ENCODE measurements around the gene TERT. TPM values are rescaled to one million over a fixed set of nuclear protein-coding genes. Genes with fewer than 3 reads are reported as not detected.

Gene TERT
- total RNA-seq, 3 donors from 2014 or later: 9.5 to 16.7 (median 10.5) TPM

DNA sequence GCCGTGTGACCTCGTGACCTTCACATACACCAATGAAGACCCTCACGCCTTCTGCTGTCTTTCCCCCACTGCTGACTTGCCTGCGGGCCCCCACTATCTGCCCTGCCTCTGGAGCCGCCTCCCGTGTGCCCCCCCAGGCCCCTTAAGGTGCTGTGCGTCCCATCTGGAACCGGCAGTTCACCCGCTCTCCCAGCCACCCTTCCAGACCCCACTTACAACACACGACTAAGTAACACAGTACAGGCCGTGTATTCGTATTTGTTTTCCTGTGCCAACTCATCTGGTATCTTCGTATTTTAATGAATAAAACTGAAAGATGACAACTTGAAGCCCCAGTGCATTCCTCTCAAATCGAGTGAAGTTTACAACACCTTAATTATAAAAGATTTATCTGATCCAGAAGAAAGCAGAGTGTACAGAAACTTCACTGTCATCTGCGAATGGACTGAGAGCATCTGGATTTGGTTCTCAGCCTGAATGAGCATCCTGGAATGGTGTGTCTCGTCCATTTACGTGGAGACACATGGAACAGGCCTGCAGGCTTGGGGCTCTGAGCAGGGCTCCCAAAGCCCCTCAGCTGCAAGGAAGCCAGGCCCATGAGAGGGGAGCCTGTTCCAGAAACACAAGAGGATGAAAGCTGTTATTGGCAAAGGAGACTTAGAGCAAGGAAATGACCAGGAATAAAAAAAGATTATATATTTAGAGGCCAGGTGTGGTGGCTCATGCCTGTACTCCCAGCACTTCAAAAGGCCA lies 21.9 kb upstream of the TERT start:
- H3K27me3 Mint-ChIP-seq (ENCODE audit: low read depth): no peaks in the 10 kb centered on the region
- DNase-seq: no peak
- H3K9me3 Mint-ChIP-seq: no peaks in the 10 kb centered on the region
- H3K4me1 Mint-ChIP-seq (ENCODE audit: low read depth): peaks cover 58% of the 10 kb centered on the region
- H3K4me3 Mint-ChIP-seq: peak overlapping the region; percentile 61
- H3K36me3 Mint-ChIP-seq (ENCODE audit: insufficient read depth): peaks cover 18% of the 10 kb centered on the region
- ATAC-seq: peak; percentile 4 to 6

DNA sequence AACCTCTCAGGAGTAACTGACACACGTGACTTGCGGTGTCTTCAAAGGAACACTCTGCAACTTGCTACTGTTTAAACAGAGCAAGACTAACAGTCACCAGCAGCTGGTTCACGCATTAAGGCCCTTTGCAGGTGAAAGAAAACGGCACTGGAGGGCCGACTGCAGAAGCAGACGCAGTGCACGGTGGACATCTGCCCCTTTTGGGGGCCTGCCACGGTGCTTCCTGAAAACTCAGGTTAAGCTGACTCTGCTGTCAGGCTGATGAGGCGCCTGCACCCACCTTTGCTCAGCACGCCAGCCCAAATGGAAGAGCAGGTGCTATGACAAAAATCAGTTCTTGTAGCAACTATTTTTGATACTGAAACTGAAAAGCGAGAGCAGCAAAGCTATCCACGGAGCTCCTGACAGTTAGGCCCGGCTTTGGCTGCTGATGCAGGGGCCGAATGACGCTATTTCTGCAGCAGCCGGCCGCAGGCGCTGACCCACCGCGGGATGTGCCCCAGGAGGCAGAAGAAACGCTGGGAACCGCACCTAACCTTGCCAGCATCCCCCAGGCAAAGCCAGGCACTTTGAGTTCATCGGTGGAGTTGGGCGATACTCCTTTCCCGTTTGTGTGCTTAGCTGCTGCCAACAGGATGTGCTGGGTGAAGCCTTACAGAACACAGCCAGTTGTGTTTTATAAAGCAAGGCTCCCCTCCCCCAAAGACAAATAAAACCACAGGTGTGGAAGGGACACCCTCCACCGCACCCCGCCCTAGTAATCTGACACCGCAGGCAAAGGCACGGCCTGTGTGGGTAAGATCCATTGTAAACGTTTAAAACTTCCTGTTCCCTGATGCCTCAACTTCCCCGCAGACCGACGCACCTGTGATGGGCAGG lies 21.1 kb upstream of the TERT start:
- Mint-ChIP-seq H3K4me3 (peak overlapping the region; percentile 61), H3K36me3 (ENCODE audit: insufficient read depth) (peaks cover 11% of the 10 kb centered on the region), H3K27me3 (ENCODE audit: low read depth) (no peaks in the 10 kb centered on the region), H3K4me1 (ENCODE audit: low read depth) (peaks cover 61% of the 10 kb centered on the region), H3K9me3 (no peaks in the 10 kb centered on the region)
- ATAC-seq: peak; percentile 64 to 69
- peak; percentile 38 for DNase-seq

DNA sequence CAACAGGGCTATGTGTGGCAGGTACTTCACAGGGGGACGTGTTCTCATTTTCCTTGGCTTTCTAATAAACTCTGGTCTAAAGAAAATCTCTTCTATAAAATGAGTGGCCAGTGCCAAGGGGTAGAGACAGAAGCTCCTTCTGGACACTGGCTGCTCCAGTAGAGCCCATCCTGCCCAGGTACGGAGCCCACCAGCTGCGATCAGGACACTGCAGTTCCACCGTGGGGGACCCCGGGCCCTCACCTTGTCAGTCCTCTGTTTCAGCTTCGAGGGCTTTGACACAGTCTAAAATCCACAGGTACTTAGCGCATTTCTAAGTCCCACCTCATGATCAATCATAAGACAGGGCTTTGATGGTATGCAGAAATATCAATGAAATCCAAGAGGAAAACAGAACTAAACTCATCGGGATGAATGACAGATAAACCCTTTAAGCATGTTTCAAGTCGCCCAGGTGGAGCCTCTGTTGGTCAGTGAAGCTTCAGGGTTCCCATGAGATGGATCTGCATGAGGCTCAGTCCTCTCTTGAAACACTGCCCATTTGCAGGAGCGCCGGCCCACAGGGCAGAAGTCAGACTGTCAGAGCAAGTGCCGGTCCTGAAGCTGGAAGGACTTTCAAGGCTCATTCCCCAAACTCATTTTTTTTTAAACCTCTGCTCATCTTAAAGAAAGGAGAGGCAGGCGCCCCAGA lies 20.3 kb upstream of the TERT start:
- peaks cover 10% of the 10 kb centered on the region for H3K36me3 Mint-ChIP-seq (ENCODE audit: insufficient read depth)
- no peak for ATAC-seq

DNA sequence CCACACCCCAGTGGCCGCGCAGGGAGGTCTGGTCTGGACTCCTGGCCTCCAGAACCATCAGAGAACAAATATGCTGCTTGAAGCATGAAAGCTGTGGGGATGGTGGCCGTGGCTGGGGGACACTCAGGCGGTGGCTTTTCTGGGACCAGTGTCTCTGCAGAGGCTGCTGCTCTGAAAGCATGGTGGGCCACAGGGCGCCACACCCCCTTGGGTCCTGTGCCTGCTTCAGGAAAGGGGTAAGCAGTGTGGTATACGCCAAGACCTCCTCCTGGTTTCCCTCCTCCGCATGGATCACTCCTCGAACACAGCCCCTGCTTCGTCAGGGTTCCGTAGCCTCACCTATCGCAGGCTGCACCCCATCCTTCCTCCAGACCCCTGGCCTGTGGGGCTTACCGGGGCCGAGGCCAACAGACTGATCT lies 19.7 kb upstream of the TERT start:
- H3K4me3 Mint-ChIP-seq: no peak overlapping the region
- H3K9me3 Mint-ChIP-seq: no peaks in the 10 kb centered on the region
- no peak for ATAC-seq
- H3K4me1 Mint-ChIP-seq (ENCODE audit: low read depth): peaks cover 61% of the 10 kb centered on the region
- H3K36me3 Mint-ChIP-seq (ENCODE audit: insufficient read depth): peaks cover 8% of the 10 kb centered on the region
- no peaks in the 10 kb centered on the region for H3K27me3 Mint-ChIP-seq (ENCODE audit: low read depth)
- DNase-seq: no peak

More for the DNA sequence above, 20.3 kb upstream of the TERT start:
- Mint-ChIP-seq H3K4me3 (peak overlapping the region; percentile 61), H3K27me3 (ENCODE audit: low read depth) (no peaks in the 10 kb centered on the region), H3K4me1 (ENCODE audit: low read depth) (peaks cover 61% of the 10 kb centered on the region), H3K9me3 (no peaks in the 10 kb centered on the region)
- no peak for DNase-seq

DNA sequence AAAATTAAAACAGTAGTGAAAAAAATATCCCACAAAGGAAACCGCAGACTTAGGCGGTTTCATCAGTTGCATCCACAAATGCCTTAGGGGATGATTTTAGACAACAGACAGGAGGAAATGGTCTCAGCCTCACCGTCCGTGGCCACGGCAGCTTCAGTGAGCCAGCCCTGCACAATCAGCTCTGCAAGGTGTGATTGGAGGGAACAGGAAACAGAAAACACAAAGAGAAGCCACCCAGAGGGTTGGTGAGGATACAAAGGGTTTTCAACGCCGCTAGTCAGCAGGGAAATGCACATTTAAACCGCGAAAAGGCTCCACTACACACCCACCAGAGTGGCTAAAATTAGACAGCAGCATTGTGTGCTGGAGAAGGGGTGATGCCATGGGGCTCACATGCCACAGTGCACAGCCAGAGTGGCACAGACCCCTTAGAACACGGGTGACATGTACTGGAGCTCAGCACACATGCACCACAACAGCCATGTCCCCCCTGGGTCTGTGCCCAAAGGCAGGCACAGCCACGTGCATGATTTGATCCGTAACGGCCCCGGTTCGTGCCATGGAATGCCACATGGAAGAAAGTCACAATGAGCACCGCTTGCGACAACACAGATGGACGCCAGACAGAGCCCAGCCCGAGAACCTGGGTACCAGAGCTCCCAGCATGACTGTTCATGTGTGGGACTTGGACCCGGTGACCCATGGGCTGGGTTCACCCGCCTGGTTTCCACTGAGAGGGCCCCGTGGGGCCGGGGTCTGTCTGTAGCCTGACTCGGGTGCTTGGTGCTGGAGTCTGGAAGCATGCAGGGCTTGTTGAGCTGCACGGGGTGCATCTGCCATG lies 18.3 kb upstream of the TERT start:
- peaks cover 69% of the 10 kb centered on the region for H3K4me1 Mint-ChIP-seq (ENCODE audit: low read depth)
- no peaks in the 10 kb centered on the region for H3K27me3 Mint-ChIP-seq (ENCODE audit: low read depth)
- no peak for DNase-seq
- H3K4me3 Mint-ChIP-seq: peak overlapping the region; percentile 50
- peaks cover 3% of the 10 kb centered on the region for H3K36me3 Mint-ChIP-seq (ENCODE audit: insufficient read depth)
- peak; percentile 21 to 41 for ATAC-seq
- H3K9me3 Mint-ChIP-seq: no peaks in the 10 kb centered on the region

DNA sequence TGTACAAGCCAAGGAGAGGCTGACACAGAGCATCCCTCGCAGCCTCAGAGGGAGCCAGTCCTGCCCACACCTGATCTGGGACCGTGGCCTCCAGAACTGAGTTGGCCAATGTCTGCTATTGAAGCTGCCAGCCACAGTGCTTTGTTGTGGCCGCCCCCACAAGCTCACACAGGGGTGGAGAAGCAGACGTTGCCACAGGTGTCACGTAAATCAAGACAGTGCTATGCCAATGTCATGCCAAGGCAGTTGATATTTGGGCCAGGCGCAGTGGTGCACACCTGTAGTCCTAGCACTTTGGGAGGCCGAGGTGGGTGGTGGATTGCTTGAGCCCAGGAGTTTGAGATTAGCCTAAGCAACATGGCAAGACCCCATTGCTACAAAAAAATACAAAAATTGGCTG lies 17.3 kb upstream of the TERT start:
- Mint-ChIP-seq H3K4me1 (ENCODE audit: low read depth) (peaks cover 65% of the 10 kb centered on the region), H3K36me3 (ENCODE audit: insufficient read depth) (no peaks in the 10 kb centered on the region), H3K4me3 (no peak overlapping the region), H3K27me3 (ENCODE audit: low read depth) (no peaks in the 10 kb centered on the region), H3K9me3 (no peaks in the 10 kb centered on the region)
- ATAC-seq: no peak
- DNase-seq: peak; percentile 34

DNA sequence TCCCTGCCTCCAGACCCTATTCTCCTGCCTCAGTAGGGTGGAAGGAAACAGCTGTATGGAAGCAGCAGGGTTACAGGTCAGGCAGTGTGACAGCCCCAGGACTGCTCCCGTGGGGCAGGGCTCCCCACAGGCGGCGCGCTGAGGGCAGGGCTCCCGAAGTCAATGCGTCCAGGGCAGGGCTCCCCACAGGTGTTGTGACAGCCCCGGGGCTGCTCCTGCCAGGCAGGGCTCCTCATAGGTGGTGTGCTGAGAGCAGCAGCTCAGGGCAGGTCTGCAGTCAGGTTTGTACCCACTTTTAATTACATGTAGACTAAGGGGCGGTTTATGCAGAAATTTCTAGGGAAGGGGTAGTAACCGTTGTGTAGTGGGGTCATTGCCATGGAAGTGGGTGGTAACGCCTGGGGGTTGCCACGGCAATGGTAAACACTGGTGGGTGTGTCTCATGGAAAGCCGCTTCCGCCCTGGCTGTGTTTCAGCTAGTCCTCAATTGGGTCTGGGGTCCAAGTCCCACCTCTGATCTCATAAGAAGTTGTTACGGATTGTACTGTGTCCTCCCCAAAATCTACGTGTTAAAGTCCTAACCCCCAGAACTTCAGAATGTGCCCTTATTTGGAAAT lies 16.7 kb upstream of the TERT start:
- no peak for DNase-seq
- H3K4me1 Mint-ChIP-seq (ENCODE audit: low read depth): peaks cover 60% of the 10 kb centered on the region
- no peak for ATAC-seq
- H3K4me3 Mint-ChIP-seq: no peak overlapping the region
- no peaks in the 10 kb centered on the region for H3K36me3 Mint-ChIP-seq (ENCODE audit: insufficient read depth)
- H3K27me3 Mint-ChIP-seq (ENCODE audit: low read depth): no peaks in the 10 kb centered on the region
- no peaks in the 10 kb centered on the region for H3K9me3 Mint-ChIP-seq

DNA sequence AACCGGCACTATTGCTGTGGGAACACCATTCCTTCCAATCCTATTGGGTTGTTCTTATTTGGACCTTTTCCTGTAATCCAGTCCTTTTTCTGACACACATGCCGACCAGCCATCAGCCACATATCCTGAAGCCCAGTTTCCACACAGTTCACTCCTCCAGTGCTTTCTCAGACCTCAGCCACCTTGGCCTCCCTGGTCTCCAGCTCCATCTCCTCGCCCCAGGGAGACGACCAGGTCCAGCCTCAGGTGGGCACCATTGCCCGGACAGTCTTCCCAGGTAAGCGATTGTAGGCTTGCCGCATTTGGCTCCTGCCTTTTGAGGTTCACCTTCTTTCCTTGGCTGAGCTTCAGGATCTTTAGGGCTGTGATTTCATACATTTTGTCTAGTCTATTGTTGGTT lies 15.2 kb upstream of the TERT start:
- peaks cover 45% of the 10 kb centered on the region for H3K4me1 Mint-ChIP-seq (ENCODE audit: low read depth)
- H3K36me3 Mint-ChIP-seq (ENCODE audit: insufficient read depth): no peaks in the 10 kb centered on the region
- ATAC-seq (no peak), DNase-seq (no peak)
- H3K27me3 Mint-ChIP-seq (ENCODE audit: low read depth): no peaks in the 10 kb centered on the region
- H3K9me3 Mint-ChIP-seq: no peaks in the 10 kb centered on the region
- no peak overlapping the region for H3K4me3 Mint-ChIP-seq

DNA sequence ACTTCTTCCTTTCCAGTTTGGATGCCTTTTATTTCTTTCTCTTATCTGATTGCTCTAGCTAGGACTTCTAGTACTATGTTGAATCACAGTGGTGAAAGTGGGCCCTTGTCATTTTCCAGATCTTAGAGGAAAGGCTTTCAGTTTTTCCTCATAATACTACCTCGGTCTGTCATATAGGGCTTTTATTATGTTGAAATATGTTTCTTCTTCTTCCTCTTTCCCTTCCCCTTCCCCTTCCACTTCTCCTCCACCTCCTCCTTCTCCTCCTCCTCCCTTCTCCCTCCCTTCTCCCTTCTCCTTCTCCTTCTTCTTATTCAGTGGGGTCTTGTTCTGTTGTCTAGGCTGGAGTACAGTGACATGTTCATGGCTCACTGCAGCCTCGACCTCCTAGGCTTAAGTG lies 9.2 kb upstream of the TERT start:
- Mint-ChIP-seq H3K4me1 (ENCODE audit: low read depth) (peaks cover 8% of the 10 kb centered on the region), H3K27me3 (ENCODE audit: low read depth) (no peaks in the 10 kb centered on the region), H3K9me3 (no peaks in the 10 kb centered on the region), H3K36me3 (ENCODE audit: insufficient read depth) (no peaks in the 10 kb centered on the region), H3K4me3 (no peak overlapping the region)
- DNase-seq (no peak), ATAC-seq (no peak)

DNA sequence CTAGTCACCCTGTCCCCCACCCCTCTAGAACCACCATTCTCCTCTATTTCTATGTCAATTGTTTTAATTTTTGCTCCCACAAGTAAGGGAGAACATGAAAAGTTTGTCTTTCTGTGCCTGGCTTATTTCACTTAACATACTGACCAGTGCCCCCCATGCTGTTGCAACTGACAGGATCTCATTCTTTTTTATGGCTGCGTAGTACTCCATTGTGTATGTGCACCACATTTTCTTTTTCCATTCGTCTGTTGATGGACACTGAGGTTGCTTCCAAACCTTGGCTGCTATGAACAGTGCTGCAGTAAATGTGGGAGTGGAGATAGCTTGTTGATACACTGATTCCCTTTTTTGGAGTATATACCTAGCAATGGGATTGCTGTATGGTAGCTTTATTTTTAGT lies 7.4 kb upstream of the TERT start:
- DNase-seq: no peak
- Mint-ChIP-seq H3K36me3 (ENCODE audit: insufficient read depth) (no peaks in the 10 kb centered on the region), H3K4me3 (no peak overlapping the region), H3K27me3 (ENCODE audit: low read depth) (no peaks in the 10 kb centered on the region), H3K4me1 (ENCODE audit: low read depth) (no peaks in the 10 kb centered on the region), H3K9me3 (no peaks in the 10 kb centered on the region)
- no peak for ATAC-seq

DNA sequence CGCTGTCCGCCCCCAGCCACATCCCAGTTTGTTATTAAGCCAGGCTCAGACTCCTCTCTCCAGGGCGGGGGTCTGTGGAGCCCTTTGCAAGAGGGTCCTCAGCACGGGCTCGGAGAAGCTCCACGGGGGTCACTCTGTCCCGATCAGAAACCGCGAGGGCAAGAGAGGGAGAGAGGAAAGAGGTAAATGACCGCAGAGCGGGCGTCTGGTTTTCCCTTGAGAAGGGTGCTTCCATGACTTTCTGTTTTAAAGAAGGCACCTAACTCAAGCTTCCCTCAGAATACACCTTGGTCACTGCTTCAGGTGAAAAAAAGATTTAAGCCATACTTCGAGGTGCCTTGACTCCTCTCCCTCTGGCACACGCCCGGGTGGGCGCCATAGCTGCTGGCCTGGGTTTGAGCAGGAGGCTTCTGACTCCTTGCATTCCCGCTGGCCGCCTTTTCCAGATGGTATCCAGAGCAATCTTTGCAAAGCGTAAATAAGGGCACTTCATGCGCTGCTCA lies 5.8 kb upstream of the TERT start:
- no peaks in the 10 kb centered on the region for H3K36me3 Mint-ChIP-seq (ENCODE audit: insufficient read depth)
- peaks cover 4% of the 10 kb centered on the region for H3K4me1 Mint-ChIP-seq (ENCODE audit: low read depth)
- DNase-seq (no peak), ATAC-seq (no peak)
- H3K27me3 Mint-ChIP-seq (ENCODE audit: low read depth): no peaks in the 10 kb centered on the region
- H3K4me3 Mint-ChIP-seq: no peak overlapping the region
- H3K9me3 Mint-ChIP-seq: no peaks in the 10 kb centered on the region

DNA sequence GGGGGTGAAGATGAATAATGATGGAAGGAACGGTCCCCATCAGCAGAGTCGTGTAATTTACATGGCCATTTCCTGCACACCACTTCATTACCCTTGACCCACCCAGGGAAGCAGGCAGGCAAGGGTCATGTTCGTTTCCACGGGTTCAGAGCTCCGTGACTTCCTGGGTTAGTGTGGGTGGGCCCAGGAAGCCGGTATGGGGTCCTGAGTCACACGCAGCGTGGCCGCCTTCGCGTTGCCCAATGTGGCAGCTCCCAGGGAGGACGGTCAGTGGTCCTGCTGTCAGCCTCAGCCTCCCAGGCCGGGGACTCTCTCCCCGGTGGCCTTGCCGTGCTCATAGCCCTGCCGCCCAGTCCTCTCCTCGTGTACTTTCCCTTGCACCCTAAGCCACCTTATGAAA lies 5.1 kb upstream of the TERT start:
- Mint-ChIP-seq H3K9me3 (no peaks in the 10 kb centered on the region), H3K4me3 (no peak overlapping the region), H3K27me3 (ENCODE audit: low read depth) (no peaks in the 10 kb centered on the region), H3K36me3 (ENCODE audit: insufficient read depth) (no peaks in the 10 kb centered on the region), H3K4me1 (ENCODE audit: low read depth) (peaks cover 5% of the 10 kb centered on the region)
- ATAC-seq (no peak), DNase-seq (no peak)

DNA sequence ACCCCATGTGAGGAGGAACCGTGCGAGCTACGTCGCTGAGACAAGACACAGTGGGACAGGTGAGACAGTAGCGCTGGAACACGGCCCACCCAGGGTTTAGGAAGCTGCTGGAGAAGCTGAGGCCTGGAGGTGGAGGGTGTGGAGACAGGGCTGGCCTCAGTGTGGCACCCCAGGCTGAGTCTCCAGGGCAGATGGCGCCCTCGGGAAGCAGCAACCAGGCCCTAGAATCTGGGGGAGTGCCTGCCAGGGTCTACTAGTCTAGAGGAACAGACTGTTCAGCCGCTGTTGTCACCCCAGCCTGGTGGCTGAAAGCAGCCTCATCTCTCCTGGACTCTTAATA lies 4.6 kb upstream of the TERT start:
- no peaks in the 10 kb centered on the region for H3K27me3 Mint-ChIP-seq (ENCODE audit: low read depth)
- H3K4me1 Mint-ChIP-seq (ENCODE audit: low read depth): peaks cover 5% of the 10 kb centered on the region
- DNase-seq (no peak), ATAC-seq (no peak)
- no peaks in the 10 kb centered on the region for H3K36me3 Mint-ChIP-seq (ENCODE audit: insufficient read depth)
- no peaks in the 10 kb centered on the region for H3K9me3 Mint-ChIP-seq
- H3K4me3 Mint-ChIP-seq: no peak overlapping the region
